ENCODE results near the gene RFX1. TPM values are rescaled to one million over a fixed set of nuclear protein-coding genes. Genes with fewer than 3 reads are reported as not detected.
A peak's percentile ranks its signal among the peaks of the same experiment; 100 is the strongest.

RFX1 gene
- total and polyA plus RNA-seq, 2 of the 13 experiments (the other 11 are each of a cell fraction or from before 2014, with no cell fraction given) = 1.1 to 1.3 TPM

- no peak for TF ChIP-seq SP1 (IDR thresholded peaks at IDR 0.05)
- TF ChIP-seq SP1 (CRISPR knock-in tag; IDR thresholded peaks at IDR 0.05) = no peak
- no peak; the same call in 1 of the 2 replicates for TF ChIP-seq ZNF317 (CRISPR knock-in tag; IDR thresholded peaks at IDR 0.05)
- TF ChIP-seq GATAD1 (CRISPR knock-in tag; IDR thresholded peaks at IDR 0.05) = no peak
- no peak for TF ChIP-seq ZNF382 (CRISPR knock-in tag; IDR thresholded peaks at IDR 0.05; ENCODE audit: borderline replicate concordance)
- TF ChIP-seq ZNF350 (CRISPR knock-in tag; IDR thresholded peaks at IDR 0.05; ENCODE audit: borderline replicate concordance, low read depth) = no peak; the same call in 1 of the 2 replicates
- TF ChIP-seq, protein P1, sequence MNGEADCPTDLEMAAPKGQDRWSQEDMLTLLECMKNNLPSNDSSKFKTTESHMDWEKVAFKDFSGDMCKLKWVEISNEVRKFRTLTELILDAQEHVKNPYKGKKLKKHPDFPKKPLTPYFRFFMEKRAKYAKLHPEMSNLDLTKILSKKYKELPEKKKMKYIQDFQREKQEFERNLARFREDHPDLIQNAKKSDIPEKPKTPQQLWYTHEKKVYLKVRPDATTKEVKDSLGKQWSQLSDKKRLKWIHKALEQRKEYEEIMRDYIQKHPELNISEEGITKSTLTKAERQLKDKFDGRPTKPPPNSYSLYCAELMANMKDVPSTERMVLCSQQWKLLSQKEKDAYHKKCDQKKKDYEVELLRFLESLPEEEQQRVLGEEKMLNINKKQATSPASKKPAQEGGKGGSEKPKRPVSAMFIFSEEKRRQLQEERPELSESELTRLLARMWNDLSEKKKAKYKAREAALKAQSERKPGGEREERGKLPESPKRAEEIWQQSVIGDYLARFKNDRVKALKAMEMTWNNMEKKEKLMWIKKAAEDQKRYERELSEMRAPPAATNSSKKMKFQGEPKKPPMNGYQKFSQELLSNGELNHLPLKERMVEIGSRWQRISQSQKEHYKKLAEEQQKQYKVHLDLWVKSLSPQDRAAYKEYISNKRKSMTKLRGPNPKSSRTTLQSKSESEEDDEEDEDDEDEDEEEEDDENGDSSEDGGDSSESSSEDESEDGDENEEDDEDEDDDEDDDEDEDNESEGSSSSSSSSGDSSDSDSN (CRISPR knock-in tag; IDR thresholded peaks at IDR 0.05) = peak; percentile 87
- TF ChIP-seq RNF219 (CRISPR knock-in tag; IDR thresholded peaks at IDR 0.05) = no peak
- peak; percentile 59; the same call in 1 of the 2 replicates for TF ChIP-seq ZMYM2 (CRISPR knock-in tag; IDR thresholded peaks at IDR 0.05)
- peak; percentile 94 for TF ChIP-seq MYPOP (CRISPR knock-in tag; IDR thresholded peaks at IDR 0.05)
- TF ChIP-seq KLF11 (CRISPR knock-in tag; IDR thresholded peaks at IDR 0.05) = no peak
- no peak for TF ChIP-seq ASH2L (IDR thresholded peaks at IDR 0.05; ENCODE audit: insufficient read length, low read depth, low read length)
- TF ChIP-seq ZNF138 (CRISPR knock-in tag; IDR thresholded peaks at IDR 0.05; ENCODE audit: low read depth) = no peak
- TF ChIP-seq SKI (IDR thresholded peaks at IDR 0.05; ENCODE audit: partially characterized antibody) = no peak
- peak; percentile 46 for TF ChIP-seq MED8 (CRISPR knock-in tag; IDR thresholded peaks at IDR 0.05; ENCODE audit: insufficient replicate concordance)
- TF ChIP-seq, protein P2, sequence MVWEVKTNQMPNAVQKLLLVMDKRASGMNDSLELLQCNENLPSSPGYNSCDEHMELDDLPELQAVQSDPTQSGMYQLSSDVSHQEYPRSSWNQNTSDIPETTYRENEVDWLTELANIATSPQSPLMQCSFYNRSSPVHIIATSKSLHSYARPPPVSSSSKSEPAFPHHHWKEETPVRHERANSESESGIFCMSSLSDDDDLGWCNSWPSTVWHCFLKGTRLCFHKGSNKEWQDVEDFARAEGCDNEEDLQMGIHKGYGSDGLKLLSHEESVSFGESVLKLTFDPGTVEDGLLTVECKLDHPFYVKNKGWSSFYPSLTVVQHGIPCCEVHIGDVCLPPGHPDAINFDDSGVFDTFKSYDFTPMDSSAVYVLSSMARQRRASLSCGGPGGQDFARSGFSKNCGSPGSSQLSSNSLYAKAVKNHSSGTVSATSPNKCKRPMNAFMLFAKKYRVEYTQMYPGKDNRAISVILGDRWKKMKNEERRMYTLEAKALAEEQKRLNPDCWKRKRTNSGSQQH (CRISPR knock-in tag; IDR thresholded peaks at IDR 0.05; ENCODE audit: low read depth) = no peak
- TF ChIP-seq ZNF749 (CRISPR knock-in tag; IDR thresholded peaks at IDR 0.05; ENCODE audit: borderline replicate concordance) = peak; percentile 84; the same call in 1 of the 2 replicates
- 0 out of 2 replicates have a peak, but pooled peaks have one; percentile 18 for TF ChIP-seq MEIS2 (CRISPR knock-in tag; IDR thresholded peaks at IDR 0.05)
- TF ChIP-seq ZNF713 (CRISPR knock-in tag; IDR thresholded peaks at IDR 0.05) = no peak
- TF ChIP-seq ZNF672 (CRISPR knock-in tag; IDR thresholded peaks at IDR 0.05) = no peak
- no peak for TF ChIP-seq PAWR (CRISPR knock-in tag; IDR thresholded peaks at IDR 0.05; ENCODE audit: borderline replicate concordance)
- TF ChIP-seq ZNF790 (CRISPR knock-in tag; IDR thresholded peaks at IDR 0.05; ENCODE audit: borderline replicate concordance) = no peak
- no peak for TF ChIP-seq ZNF451 (CRISPR knock-in tag; IDR thresholded peaks at IDR 0.05)
Observed at GRCh38 chr19:14031719-14032480, 25.8 kb upstream of the RFX1 start, which contains the start of gene IL27RA (continued).
